ENCODE data around the gene DPM3.
A peak's percentile ranks its signal among the peaks of the same experiment; 100 is the strongest.
"Not testable (repeated sequence)": the region's sequence is repeated elsewhere in the genome, so short reads cannot be mapped to it uniquely, and the experiment has no call there.

DPM3 gene

GRCh38 chr1:155139895-155140629, at the start of gene DPM3:
DPM3 (minus strand) TSS chr1:155140531; CDS start chr1:155140240, 291 bp downstream.
- peak; percentile 92 for DNase-seq

- DNase-seq = not testable (repeated sequence)
Measured at GRCh38 chr1:155189926-155190325, 49.6 kb upstream of the DPM3 start.

- no peak for DNase-seq
Measured at GRCh38 chr1:155188268-155188667, 47.9 kb upstream of the DPM3 start.

DNA sequence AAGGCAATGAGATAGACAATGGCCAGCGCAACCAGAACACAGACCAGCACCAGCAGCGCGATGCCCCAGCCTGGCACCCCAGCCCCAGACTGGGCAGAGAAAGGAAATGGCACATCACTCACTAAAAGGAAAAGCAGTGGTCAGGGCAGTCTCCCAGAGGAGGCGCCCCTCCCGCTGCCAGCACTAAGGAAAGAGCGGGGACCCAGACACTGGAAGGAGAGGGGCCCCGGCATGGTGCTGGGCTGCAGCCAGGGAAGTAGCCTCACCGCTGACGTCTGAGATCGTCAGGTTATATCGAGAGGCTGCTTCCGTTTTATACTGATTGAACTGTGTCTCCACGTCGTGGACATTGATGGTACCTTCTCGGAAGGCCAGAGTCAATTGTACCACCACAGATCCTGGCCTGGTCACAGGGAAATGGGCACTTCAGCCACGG, 47.1 kb upstream of the DPM3 start:
- no peak for DNase-seq

GRCh38 chr1:155186794-155187455, 46.6 kb upstream of the DPM3 start:
- DNase-seq = no peak

GRCh38 chr1:155186067-155186793, 45.9 kb upstream of the DPM3 start:
- DNase-seq = no peak

DNA sequence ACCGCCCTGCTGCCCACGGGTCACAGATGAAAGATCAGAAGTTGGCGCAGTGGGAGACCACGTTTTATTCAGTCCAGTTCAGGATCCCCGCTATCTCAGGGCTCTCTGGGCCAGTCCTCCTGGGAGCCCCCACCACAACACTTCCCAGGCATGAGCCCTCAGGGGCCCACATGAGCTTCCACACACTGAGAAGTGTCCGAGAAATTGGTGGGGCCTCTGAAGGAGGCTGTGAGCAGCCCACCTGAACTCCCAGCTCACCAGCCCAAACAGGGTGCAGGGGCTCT, 45.4 kb upstream of the DPM3 start:
- no peak for DNase-seq

DNA sequence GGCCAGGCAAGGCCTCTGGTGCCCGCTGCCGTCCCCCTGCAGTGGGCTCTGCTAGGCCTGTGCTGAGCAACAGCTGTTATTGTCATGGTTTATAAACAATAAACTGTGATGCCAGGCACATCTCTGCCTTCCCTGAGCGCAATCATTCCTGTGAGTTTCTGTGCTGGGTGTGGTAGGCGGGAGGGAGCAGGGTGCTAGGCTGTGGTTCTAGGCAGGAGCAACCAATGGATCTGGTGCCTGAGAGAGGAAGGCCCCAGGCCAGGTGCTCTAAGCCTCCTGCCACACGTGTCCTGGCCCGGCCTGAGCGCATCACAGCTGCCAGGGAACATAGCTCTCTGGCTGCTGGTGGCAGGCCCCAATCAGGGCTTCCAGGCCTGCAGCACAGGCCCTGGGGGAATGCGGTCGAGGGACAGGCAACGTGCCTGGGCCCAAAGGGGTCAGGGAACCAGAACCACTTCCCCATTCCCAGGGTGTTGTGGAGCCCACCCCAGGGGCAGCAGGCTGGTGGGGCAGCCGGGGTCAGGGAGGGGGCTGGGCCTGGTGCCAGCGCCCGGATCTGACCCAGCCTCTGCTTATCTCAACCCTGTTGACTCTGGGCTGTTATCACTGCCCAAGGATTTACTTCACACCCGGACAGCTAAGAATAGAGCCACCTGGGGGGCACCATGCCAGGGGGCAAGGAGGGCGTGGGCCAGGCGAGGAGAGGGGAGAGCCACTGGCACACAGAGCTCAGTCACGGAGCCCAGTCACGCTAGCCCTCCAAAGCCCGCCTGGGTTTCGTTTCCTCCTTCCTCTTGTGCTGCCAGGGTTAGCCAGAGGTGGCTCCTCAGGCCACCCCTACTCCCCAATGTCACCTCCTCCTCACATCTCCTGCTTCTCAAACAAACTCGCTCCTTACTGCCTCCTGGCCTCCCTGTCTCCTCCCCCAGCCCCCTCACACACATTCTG, 44.8 kb upstream of the DPM3 start:
- DNase-seq = peak; percentile 89

- DNase-seq = no peak
Measured at GRCh38 chr1:155184351-155184811, 44.0 kb upstream of the DPM3 start.

DNA sequence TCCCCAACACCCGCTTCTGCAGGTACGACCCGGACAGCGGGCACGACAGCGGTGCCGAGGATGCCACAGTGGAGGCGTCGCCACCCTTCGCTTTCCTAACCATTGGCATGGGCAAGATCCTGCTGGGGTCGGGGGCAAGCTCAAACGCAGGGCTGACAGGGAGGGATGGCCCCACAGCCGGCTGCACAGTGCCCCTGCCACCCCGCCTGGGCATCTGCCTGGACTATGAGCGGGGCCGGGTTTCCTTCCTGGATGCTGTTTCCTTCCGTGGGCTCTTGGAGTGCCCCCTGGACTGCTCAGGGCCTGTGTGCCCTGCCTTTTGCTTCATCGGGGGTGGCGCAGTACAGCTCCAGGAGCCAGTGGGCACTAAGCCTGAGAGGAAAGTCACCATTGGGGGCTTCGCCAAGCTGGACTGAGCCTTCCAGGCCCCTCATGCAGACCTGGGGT, 43.5 kb upstream of the DPM3 start:
- no peak for DNase-seq

DNA sequence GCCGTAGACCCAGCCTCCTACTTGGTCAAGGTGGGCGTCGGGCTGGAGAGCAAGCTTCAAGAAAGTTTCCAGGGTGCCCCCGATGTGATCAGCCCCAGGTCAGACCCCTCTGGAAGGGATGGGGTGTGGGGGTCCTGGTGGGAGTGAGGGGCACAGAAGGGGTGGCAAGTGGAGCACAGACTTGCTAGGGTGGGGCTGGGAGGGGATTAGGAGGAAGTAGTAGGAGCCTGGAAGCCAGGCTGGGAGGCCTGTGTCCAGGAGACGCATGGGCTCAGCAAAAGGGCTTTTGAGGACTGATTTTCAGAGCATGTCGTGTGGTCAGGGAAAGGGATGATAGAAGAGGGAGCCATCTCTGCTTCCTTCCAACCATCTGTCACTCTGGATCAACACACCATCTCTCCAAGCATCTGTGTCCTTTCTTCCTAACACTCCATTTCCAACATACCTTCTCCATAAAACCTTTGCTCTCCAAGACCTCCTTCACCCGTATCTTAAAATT, 41.8 kb upstream of the DPM3 start:
- no peak for DNase-seq

GRCh38 chr1:155181371-155182051, 41.2 kb upstream of the DPM3 start:
- no peak for DNase-seq

GRCh38 chr1:155179112-155180031, 39.0 kb upstream of the DPM3 start:
- DNase-seq = no peak

- peak; percentile 58 for DNase-seq
Measured at GRCh38 chr1:155178441-155179111, 38.2 kb upstream of the DPM3 start.

- no peak for DNase-seq
Measured at GRCh38 chr1:155177918-155178281, 37.6 kb upstream of the DPM3 start.

DNA sequence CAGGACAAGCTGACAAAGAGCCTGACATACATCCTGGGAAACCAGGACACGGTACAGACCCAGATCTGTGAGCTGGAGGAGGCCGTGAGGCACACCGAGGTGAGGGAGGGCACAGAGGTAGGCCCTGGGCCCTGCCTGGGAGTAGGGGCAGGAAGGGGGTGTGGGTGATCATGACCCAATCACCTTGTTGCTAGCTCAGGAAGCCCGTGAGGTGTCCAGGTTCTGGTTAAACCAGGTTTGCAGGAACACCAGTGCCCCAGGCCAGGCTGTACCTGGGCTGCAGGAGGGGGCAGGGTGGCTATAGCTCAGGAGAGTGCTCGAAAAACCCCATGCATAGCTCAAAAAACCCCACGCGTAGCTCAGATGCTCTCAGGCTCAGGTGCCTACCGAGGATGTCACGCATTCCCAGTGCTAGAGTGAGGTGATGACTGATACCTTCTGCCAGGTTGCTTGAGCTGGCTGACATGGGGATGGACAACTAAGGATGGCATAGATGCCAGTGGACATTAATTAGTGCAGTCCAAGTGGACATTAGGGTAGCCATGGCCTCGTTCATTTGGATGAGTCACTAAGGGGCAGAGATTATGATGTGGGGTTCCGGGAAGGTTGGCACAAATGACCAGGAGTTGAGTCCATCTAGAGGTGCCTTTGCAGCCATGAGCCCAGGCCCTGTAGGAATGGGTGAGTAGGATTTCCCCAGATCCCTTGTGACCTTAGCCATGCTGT, 37.0 kb upstream of the DPM3 start:
- no peak for DNase-seq

DNA sequence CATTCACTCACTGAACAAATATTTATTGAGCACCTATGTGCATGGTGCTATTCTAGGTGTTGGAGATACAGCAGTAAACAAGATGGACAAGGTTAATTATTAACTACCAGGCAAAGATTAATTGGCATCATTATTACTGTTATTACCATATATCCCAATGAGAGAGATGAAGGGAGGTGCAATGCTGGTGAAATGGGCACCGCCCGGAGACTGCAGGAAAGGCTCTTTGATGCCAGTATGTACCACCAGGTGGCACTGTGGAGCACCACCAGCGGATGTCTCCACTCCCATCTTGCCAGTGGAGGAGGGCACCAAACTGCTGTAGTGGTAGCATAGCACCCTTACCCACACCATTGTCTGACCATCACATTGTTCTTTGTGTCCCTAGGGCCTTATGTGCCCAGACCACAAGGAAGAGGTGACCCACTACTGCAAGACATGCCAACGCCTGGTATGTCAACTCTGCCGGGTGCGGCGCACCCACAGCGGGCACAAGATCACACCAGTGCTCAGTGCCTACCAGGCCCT, 36.3 kb upstream of the DPM3 start:
- peak; percentile 90 for DNase-seq

GRCh38 chr1:155175927-155176371, 35.6 kb upstream of the DPM3 start:
- DNase-seq = no peak

GRCh38 chr1:155175281-155175926, 35.1 kb upstream of the DPM3 start:
- DNase-seq = no peak

Data from suppressor macrophage treated with lipopolysaccharide for 4 hours (primary cell).